Hematopoietic multipotent progenitor cell treated with erythropoietin and hydrocortisone succinate and interleukin-3 and kit ligand, for 17 days (in vitro differentiated cells): Measurements from ENCODE around the gene ETNK2.
A peak's percentile ranks its signal among the peaks of the same experiment; 100 is the strongest.

Experiments
- DNase-seq: peaks from one replicate; pipeline ENCODE4 v3.0.0-alpha.2; 2015; ENCODE audit warnings: low spot score

Gene ETNK2

DNA sequence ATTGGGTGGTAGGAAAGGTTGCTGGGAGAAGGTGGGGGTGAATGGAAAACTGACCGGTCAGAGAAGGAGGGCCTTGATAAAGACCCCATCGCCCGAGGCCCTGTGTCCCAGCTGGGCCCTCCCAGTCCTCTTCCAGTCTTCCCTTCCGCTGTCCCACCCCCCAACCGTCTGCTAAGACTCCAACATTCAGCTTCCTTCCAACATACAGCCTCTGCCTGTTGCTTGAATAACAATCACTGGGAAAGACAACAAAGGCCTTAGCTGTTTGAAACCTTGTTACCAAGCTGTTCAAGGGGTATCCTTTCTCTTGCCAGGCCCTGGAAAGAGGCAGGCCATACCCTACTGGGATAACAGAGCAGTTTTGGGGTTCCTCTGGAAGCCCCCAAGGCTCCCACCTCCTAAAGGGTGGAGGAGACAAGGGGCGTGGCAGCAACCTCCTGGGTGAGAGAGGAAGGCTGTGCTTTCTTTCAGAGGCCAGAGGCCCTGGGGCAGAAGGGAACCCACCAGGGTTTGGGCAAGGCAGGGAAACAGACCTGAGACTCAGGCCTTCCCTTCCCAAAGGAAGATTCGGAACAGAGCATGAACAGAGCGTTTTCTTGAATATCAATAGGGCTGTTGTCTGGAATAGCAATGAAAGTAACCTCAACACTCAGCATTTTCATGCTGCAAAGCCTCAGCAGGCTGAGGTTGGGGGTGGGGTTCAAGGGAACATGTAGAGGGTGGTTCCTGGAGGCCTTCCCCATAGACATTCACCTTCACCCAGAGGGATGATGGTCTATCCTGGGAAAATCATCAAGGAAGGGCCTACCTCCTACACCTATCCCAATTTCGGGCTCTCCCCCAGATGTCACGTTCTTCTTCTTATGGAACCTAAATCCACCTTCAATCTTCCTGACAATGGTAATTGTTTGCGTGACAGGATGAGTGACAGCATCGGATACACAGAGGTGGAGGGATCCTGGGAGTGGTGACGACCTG, 4.1 kb downstream of the ETNK2 start:
- DNase-seq: no peak

DNA sequence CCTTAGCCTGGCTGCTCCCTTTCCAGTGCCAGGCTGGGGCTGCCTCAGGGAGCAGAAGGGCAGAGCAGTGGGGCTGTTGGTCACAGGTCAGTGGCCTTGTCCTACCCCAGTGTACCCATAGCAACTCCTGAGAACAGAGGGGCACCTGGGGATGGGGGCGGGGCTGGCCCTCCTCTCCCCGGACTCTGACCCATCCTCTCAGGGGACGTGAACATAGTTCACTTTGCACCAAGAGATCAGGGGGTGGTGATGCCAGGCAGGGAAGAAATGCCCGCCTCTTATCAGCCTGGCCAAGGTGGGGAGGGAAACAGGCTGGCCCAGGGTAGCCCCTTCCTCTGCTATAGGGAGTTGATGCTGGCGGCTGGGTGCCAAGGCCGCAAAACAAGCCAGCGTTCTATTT, 4.9 kb downstream of the ETNK2 start:
- DNase-seq: no peak

DNA sequence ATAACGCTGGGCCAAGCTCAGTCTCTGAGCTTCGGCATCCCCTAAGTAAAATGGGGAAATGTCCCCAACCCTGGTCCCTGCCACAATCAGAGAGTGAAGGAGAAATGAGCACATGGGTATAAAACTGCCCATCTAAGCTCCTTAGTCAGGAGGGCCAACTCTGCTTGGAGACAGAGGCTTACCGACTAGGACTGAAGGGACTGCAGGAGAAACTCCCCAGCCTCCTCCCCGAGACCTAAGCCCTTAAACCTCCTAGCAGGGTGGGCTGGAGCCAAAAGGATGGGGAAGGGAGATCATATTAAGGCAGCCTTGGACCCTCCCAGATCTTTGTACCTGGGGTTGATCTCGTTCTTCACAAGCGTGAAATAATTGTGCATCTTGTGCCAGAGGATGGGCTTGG, 5.5 kb downstream of the ETNK2 start:
- no peak for DNase-seq

DNA sequence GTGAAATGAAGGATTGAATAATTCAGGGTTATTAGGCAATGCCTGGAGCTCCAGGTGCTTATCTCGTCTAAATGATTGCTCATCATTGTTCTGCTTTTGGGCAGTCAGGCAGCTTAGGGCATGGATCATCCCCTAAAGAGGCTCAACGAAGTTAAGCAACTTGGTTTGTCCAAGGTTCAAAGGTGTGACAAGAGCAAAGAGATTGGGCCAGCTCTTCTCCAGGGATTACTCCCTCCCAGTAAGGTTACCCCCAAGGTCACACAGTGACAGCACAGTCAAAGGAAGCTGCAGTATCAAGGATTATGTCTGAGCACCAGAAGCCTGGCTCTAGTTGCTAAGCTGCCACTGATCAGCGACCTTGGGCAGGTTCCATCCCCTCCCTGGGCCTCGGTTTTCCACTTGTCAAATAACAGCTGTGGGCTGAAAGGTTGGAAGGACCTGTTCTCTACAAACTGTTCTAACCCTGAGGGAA, 6.8 kb downstream of the ETNK2 start:
- no peak for DNase-seq

DNA sequence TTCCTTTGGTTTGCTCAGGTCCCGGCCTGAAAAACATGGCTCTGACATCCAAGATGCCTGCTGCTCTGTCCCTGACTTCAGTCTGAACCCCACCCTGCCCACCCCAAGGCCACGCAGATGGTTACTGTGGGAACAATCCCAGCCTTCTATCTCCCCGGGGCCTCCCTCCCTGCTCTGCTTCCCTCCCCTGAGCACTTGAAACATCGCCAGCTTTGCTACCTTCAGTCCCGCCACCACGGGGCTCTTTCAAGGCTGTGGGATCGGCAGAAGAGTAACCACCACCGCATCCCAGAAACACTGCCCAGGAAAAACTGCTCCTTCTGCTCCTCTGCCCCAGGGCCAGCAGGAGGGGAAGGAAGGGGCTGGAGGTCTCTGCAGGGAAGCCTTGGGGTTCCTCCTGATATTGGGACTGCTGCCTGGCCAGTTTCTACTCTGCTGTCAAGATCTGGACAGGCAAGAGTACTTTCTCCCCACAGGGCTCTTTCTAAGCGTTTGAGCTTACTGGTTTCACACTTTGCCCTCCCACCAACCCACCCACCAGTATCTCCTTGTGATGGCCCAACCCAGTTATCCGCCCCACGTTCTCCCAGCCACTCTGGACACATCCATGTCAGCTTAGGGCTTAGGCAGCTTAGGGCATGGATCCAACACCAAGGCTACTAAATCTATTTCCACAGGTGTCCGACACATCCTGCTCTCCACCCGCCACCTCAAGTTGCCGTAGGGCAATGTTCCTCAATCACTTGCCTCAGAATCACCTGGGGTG, 8.4 kb downstream of the ETNK2 start:
- no peak for DNase-seq

DNA sequence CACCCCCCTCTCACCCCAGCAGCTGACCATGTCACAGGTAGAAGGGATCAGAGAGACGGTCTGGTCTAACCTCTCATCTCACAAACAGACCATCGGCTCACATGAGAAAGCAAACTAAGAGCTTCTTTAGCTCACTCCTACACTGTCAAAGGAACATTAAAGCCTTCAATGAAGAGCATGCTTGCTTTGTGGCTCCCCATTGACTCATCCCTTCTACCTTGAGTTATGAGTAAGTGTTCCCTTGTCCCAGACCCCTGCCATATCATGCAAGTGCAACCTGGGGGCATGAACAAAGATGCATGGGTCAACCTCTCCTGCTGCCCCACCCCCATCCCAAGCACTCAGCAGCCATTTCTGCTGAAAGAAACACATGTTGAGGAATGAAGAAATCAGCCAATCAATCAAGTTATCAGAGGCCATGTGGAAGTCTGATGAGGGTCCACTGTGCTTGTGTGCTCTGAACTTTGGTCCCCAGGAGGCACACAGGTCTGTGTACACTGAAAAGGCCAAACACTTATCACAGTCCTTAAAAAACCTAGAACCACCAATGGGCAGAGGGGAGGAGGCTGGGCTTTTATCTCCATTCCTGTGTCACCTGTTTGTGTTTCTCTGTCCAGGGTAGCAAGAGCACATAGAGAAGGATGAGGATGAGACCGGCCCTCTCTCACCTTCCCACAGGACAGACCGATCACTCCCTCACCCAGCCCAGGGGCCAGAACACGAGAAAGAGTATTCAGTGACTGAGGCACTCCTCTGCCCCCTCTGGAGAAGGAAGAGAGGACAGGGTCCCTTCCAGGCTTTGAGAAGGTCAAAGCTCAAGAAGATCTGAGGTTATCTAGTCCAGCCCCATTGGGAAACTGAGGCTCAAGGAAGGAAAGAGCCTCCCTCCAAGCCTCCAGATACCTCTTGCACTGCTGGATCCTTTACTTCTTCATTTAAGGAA, 9.5 kb downstream of the ETNK2 start:
- no peak for DNase-seq

DNA sequence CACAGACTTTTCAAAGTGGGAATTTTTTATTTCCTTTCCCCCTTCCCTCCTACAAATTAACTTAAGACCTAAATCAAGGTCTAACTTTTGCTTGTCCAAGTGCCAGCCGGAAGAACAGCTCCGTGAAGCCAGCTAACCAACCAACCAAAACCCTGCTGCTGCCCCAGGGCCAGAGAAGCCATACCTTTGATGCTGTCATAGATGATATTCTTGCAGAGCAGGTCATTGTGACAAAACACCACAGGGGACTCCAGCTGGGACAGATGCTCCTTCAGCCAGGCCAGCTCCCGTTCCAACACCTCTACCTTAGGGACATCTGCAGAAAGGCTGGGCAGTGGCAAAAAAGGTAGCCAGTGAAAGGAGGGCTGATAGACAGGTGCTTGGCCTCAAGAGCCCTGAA, 10.7 kb downstream of the ETNK2 start:
- DNase-seq: no peak

DNA sequence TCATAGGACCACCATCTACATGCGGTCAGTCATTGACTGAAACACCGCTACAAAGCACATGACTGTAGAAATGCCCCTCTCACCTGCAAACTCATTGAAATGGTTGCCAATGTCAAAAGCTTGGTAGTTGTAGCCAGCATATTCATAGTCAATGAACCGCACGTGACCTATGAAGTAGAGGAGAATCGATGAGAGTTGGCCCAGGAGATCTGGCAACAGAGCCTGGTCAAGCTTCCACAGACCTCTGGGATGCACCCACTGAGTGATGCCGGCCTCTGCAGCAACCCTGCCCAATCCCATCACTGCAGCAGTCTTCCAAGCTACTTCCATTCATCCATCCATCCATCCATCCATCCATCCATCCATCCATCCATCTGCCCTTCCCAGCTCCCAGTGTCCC, 11.9 kb downstream of the ETNK2 start:
- DNase-seq: no peak

DNA sequence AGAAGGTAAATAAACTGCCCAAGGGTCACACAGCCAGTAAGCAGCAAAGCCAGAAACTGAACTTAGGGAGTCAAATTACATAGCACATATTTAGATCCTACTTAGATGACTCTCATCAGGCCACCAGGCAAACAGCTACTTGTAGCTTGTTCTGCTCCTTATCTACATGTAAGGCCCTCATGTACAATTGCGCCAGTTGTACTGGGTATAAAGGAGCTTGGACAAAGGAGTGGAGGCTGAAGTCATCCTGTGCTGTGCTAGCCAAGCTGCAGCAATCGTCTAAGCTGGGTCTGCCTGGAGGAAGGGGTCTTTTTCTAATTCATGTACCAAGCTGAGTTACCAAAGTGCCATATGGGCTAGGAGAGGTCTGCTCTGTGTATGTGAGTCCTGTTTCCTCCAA, 12.8 kb downstream of the ETNK2 start:
- no peak for DNase-seq

DNA sequence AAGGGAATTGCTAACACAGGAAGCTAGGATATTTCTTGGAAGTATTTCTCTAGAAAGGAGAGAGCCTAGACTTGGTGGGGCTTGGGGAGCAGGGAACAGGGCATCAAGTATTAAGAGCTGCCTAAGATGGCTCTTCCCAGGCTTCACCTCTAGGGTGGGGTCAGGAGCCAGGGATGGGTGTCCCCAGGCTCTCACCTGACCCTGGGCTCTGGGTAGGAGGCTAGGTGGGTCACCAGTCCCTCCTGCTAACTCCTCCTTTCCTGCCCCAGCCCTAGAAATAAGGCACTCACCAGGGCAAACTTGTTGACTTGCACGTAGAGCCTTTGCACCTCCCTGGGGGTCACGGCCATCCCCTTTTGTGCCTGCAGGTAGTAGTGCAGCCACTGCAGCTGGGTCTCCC, 15.0 kb downstream of the ETNK2 start:
- no peak for DNase-seq

DNA sequence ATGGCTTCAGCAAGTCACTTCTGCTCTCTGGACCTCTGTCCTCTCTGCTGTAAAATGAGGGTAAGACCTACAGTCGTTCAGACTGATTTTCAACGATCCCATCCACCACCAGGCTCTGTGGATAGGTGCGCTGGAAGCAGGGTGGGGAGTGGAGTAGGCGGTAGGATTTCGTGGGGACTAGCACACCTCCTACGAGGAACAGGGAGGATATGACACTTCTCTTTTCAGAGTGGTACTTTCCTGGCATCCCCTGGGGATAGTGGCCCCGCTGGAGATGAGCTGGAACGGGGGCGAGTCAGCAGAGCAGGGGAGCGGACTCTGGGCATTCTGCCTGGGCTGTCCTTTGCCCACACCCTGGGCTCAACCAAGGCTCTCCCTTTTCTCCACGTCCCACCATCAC, 17.7 kb downstream of the ETNK2 start:
- DNase-seq: no peak

DNA sequence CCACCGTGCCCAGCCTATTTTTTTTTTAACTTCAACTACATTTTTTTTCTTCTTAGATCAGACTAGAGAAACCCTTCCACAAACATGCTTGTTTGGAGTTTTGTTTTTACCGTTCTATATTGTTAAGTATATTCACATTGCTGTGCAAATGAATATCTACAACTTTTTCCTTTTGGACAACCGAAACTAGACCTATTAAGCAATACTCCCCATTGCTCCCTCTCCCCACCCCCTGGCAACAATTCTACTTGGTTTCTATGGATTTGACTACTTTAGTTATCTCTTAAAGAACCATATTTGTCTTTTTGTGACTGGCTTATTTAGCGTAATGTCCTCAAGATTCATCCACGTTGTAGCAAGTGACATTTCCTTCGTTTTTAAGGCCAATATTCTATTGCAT, 19.1 kb downstream of the ETNK2 start:
- DNase-seq: no peak

DNA sequence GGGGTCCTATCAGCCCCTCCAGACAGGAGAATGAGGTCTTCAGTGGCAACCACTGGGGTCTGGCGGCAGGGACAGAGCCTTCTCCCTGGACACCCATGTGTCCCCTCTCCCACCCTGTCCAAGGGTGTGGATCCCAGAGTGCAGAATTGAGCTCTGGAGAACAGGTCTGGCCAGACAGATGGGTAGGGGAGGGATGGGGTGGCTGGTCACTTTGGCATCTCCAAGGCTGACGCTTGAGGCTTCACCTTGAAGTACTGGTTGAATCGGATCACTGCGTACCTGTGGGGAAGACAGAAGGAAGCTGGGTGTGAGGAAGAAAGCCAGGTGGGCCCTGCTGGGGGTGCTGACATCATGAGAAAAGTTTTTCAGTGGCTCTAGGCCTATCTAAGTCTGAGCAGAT, 19.9 kb downstream of the ETNK2 start:
- DNase-seq: no peak

DNA sequence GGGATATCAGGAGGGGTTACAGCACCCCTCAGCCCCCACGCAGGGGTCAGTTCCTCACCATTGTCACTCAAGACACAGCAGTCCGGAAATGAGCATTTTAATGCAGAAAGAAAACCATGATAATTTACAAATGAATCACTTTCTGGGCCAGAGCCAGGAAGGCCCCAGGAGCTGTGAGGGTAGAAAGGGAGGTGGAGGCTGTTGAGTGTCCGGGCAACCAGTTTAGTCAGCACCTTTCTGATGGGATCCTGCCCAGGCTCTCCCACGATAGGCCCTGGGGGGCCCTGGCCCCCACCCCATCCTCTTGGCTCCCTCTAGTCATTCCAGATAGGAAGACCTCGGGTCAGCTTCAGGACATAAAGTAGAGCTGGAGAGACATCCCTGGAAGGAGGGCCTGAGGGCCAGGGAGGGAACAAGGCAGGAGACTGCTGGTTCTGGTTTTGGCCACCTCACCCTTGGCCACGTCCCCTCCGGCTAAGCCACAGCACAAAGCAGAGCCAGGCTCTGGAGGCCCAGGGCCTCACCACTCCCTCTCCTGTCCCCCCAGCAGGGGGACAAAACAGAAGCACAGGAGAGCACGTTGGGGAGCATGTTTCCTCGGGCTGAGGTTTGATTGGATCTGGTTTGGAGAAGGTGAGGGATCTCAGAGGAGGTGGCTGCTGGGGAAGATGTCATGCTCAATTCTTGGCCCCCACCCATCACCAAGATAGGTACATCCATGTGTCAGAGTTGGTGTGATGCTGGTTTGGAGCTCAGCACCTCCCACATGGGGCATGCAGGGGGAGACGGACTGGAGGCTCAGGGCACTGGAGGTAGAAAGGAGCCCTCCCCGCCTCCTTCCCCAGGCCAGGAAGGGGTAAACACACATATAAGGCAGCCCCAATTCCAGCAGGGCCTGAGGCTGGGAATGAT, 20.6 kb downstream of the ETNK2 start:
- DNase-seq: no peak

DNA sequence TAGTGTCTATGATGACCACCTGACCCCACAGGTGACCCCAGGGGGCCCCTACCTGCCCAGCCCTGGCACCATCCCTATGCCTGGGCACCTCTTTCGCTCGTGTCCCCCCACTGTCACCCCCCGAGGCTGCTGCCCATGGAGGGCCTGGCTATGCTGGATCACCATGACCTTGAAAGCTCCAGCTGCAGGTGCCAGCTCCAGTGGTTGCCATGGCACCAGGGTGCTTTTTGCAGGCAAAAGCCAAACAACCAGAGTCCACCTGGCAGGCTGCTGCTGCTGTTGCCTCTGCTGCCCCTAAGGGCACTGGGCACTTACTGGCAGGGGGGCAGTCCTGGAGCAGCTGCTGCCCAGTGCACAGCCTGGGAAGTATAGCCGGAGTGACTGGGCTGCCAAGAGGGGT, 21.7 kb downstream of the ETNK2 start:
- DNase-seq: no peak

DNA sequence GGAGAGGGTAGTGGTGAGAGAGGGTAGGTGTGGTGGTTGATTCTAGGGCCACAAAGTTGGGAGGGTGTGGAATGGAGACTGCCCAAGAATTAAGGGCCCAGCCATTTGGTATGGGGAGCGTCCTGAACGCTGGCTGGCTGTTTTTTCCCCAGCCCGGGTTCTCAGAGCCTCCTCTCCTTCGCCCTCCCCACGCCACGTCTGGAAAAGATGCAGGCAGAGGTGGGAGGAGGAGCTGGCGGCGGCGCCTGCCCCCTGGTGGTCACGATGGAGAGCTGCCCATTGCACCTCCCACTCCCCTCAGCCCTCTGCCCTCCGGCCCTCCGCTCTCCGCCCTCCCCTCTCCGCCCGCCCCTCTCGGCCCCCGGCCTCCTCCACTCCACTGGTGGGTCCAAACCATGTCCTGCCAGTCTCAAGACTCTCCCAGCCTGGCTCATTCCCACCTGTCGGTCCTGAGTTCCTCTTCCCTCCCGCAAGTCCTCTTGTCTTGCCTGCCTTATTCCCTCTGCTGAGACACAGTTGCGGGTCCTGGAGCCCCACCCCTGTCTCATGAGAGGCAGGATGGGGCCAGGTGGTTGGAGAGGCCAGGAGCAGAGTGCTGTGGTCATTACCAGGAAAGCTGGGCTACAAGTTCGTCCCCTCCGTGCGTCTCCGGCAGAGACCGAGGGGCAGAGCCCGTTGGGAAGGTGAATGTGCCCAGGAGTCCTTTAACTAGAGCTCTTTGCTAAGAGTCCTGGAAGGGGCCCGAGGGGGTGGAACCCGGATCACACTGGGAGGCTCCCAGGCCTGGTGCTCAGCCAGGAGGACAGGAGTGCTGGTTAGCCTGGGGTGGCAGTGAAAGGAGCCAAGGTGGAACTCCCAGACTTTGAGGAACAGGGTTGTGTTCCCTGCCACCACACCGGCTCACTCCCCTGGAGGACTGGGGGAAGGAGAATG, 22.6 kb downstream of the ETNK2 start:
- DNase-seq: peak; percentile 35

DNA sequence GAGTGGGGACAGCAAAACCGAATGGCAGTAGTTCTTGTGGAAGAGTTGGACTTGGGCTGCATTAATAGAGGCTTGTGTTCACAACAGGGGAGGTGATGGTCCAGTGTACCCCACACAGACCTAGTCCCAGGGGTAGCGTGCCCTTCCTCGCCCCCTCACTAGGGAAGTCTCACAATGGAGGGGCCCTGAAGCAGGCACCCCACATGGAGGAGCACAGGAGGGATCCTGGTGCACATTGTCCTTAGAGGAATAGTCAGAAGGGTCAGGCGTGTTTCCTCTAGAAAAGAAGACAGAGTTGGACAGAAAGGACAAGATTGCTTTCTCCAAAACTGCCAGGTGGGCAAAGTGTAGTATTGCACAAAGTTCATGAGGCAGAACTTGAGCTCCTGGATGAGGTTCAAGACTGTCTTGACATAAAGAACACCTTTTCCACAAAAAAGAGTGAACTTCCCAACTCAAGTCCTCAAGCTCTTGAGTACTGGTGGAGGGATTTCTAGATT, 23.3 kb downstream of the ETNK2 start:
- DNase-seq: no peak

DNA sequence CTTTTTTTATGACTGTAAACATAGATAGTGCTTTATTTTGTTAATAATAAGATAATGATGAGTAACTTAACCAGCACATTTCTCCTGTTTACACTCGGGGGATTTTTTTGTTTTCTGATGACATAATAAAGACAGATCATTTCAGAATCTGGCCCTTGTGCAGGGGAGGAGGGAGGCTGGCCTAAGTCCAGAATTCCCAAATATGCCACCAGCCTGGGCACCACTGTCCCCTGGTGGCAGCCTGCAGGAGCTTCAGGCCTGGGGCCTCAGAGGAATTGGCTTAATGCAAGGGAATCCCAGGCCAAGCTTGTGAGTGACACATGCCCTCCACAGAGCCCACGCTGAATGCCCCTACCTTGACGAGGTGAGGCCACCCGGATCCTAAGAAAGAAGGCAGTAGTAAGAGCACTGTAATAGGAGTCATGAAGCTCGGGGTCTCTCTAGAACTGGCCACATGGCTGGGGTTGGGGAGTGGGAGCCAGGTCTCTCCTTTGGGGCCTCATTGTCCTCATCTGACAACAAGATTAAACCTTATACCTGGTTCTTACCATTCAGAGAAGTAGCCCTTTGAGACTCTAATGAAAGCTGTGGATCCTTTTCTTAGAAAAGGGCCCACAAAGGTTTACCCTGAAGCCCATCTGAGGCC, 24.1 kb downstream of the ETNK2 start:
- peak; percentile 8 for DNase-seq

DNA sequence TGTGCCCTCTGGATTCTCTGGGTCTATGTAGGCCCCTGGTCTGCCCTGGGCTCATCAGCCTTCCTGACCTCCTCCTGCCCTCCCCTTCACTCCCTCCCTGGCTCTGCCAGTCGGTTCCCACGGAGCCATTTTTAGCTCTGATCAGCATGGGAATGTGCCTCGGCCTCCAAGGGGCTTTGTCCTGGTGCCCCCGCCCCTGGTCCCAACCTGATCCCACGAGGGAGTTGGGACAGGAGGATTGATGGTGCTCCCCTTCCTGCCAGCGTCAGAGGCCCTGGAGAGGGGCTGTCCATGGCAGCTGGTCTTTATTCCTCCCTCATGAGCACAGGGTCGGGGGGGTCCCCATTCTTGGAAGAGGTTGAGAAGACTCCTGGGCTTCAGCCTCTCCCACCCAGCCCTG, 24.9 kb downstream of the ETNK2 start:
- no peak for DNase-seq
